HepG2 (cell line): Measurements from ENCODE around the gene SYVN1. TPM values are rescaled to one million over a fixed set of nuclear protein-coding genes. Genes with fewer than 3 reads are reported as not detected.
A peak's percentile ranks its signal among the peaks of the same experiment; 100 is the strongest.

Experiments used
- ARNTL ChIP-seq: sonication (generic); formaldehyde crosslinking; IDR thresholded peaks from 2 replicates; pipeline ENCODE4 v1.4.0; 2020; ENCODE audit warnings: mild to moderate bottlenecking, missing genetic modification reagents
- BRCA1 ChIP-seq: sonication (generic); formaldehyde crosslinking; IDR thresholded peaks from 2 replicates; pipeline ENCODE4 v1.4.0; 2020; ENCODE audit warnings: missing genetic modification reagents
- CREM ChIP-seq, 2 experiments: sonication (generic) in 1 of 2; formaldehyde crosslinking in 1 of 2; IDR thresholded peaks; 2 replicates each; pipeline versions ENCODE4 v1.4.0 to v1.6.1; 2016 to 2020; ENCODE audit warnings: antibody characterized with exemption in 1 of 2, mild to moderate bottlenecking in 1 of 2, missing genetic modification reagents in 1 of 2
- FOXO4 ChIP-seq: sonication (generic); formaldehyde crosslinking; conservative IDR thresholded peaks from 2 replicates; pipeline ENCODE4 v1.8.1; 2023; ENCODE audit warnings: missing genetic modification reagents
- HNRNPH1 ChIP-seq: fragments of 200-400 bp; formaldehyde crosslinking; optimal IDR thresholded peaks from 2 replicates; pipeline ENCODE3; 2017; ENCODE audit warnings: mild to moderate bottlenecking, low read depth, low read length
- HOXA3 ChIP-seq: sonication (generic); formaldehyde crosslinking; IDR thresholded peaks from 2 replicates; pipeline ENCODE4 v1.5.0; 2020; ENCODE audit warnings: missing genetic modification reagents
- IRF1 ChIP-seq: sonication (generic); formaldehyde crosslinking; IDR thresholded peaks from 2 replicates; pipeline ENCODE4 v1.4.0; 2020; ENCODE audit warnings: low read depth, mild to moderate bottlenecking, missing genetic modification reagents
- NCOA5 ChIP-seq: sonication (generic); formaldehyde crosslinking; IDR thresholded peaks from 2 replicates; pipeline ENCODE4 v1.4.0; 2020; ENCODE audit warnings: missing genetic modification reagents
- NFATC3 ChIP-seq: sonication (generic); formaldehyde crosslinking; IDR thresholded peaks from 2 replicates; pipeline ENCODE4 v1.5.1; 2020; ENCODE audit warnings: mild to moderate bottlenecking, missing genetic modification reagents
- TFAP4 ChIP-seq: sonication (generic); IDR thresholded peaks from 2 replicates; pipeline ENCODE4 v1.6.1; 2016; ENCODE audit warnings: low read depth, borderline replicate concordance
- TOE1 ChIP-seq: sonication (generic); formaldehyde crosslinking; IDR thresholded peaks from 2 replicates; pipeline ENCODE4 v1.4.0; 2020; ENCODE audit warnings: mild to moderate bottlenecking, missing genetic modification reagents
- ZKSCAN1 ChIP-seq: fragments of 150-350 bp; IDR thresholded peaks from 2 replicates; pipeline ENCODE4 v1.6.1; 2014; ENCODE audit warnings: low read length
- ZNF121 ChIP-seq: sonication (generic); formaldehyde crosslinking; IDR thresholded peaks from 2 replicates; pipeline ENCODE4 v1.5.0; 2020; ENCODE audit warnings: mild to moderate bottlenecking, missing genetic modification reagents
- ZNF205 ChIP-seq: IDR thresholded peaks from 2 replicates; pipeline ENCODE4 v1.6.1; 2018; ENCODE audit warnings: missing biosample characterization, missing genetic modification reagents
- ZNF343 ChIP-seq: sonication (generic); formaldehyde crosslinking; IDR thresholded peaks from 2 replicates; pipeline ENCODE4 v1.4.0; 2020; ENCODE audit warnings: mild to moderate bottlenecking, missing genetic modification reagents
- ZNF543 ChIP-seq: sonication (generic); formaldehyde crosslinking; IDR thresholded peaks from 2 replicates; pipeline ENCODE4 v1.4.0; 2020; ENCODE audit warnings: mild to moderate bottlenecking, missing genetic modification reagents
- ZNF639 ChIP-seq: conservative IDR thresholded peaks from 2 replicates; pipeline ENCODE4 v1.6.1; 2018; ENCODE audit warnings: missing genetic modification reagents
- ZNF687 ChIP-seq: sonication (generic); formaldehyde crosslinking; IDR thresholded peaks from 2 replicates; pipeline ENCODE4 v1.5.1; 2020; ENCODE audit warnings: mild to moderate bottlenecking, missing genetic modification reagents, moderate library complexity
- ZNF703 ChIP-seq: sonication (generic); formaldehyde crosslinking; IDR thresholded peaks from 2 replicates; pipeline ENCODE4 v1.5.1; 2020; ENCODE audit warnings: missing genetic modification reagents, mild to moderate bottlenecking, moderate library complexity, borderline replicate concordance
- ZSCAN25 ChIP-seq: sonication (generic); formaldehyde crosslinking; IDR thresholded peaks from 2 replicates; pipeline ENCODE4 v1.8.0; 2022; ENCODE audit warnings: mild to moderate bottlenecking, missing genetic modification reagents
- polyA plus RNA-seq, 8 experiments: library from polyadenylated mRNA; depleted of rRNA in 3 of 8; stranded (reverse) in 7 of 8; unstranded in 1 of 8; fragments of >200 nt; fragmentation: Illumina TruSeq in 4 of 8; extraction: Trizol in 4 of 8; gene quantifications; 2 replicates each; pipeline versions ENCODE4 v1.2.1 to v1.2.3, GENCODE V29; 2011 to 2016; ENCODE audit warnings: low read depth in 4 of 8, missing spikeins in 1 of 8, mixed read lengths in 1 of 8; ENCODE audit not compliant: insufficient read depth in 1 of 8
- total RNA-seq, 5 experiments: library from RNA; depleted of rRNA; stranded (reverse); fragments of >200 nt; fragmentation: Illumina TruSeq; extraction: Trizol; gene quantifications; 2 replicates each; pipeline ENCODE4 v1.2.3, GENCODE V29; 2016; ENCODE audit warnings: low read depth in 1 of 5

SYVN1 gene
- total and polyA plus RNA-seq, 2 of the 13 experiments (the other 11 are each of a cell fraction or from before 2014, with no cell fraction given): 10.3 to 22.5 TPM

GRCh38 chr11:65083834-65084597, 50.3 kb downstream of the SYVN1 start, which contains the start of the genes CDCA5 and ZFPL1 (continued):
- TF ChIP-seq ZNF639: peak; percentile 79; the same call in 1 of the 2 replicates
- TF ChIP-seq ZNF121 (CRISPR knock-in tag): no peak
- peak; percentile 98 for TF ChIP-seq HOXA3 (CRISPR knock-in tag)
- peak; percentile 75 for TF ChIP-seq ZNF205 (CRISPR knock-in tag)
- TF ChIP-seq ZKSCAN1: no peak
- TF ChIP-seq NFATC3 (CRISPR knock-in tag): no peak
- peak; percentile 98 for TF ChIP-seq CREM (IDR thresholded peaks at IDR 0.05)
- TF ChIP-seq CREM (CRISPR knock-in tag; IDR thresholded peaks at IDR 0.05): peak; percentile 90
- no peak for TF ChIP-seq ZNF703 (CRISPR knock-in tag)
- peak; percentile 26; the same call in 1 of the 2 replicates for TF ChIP-seq ARNTL (CRISPR knock-in tag)
- no peak for TF ChIP-seq HNRNPH1
- TF ChIP-seq TFAP4: no peak
- no peak; the same call in 1 of the 2 replicates for TF ChIP-seq ZSCAN25 (CRISPR knock-in tag)
- TF ChIP-seq FOXO4 (CRISPR knock-in tag): no peak
- 0 out of 2 replicates have a peak, but pooled peaks have one; percentile 48 for TF ChIP-seq BRCA1
- TF ChIP-seq TOE1: no peak
- peak; percentile 42; the same call in 1 of the 2 replicates for TF ChIP-seq ZNF343 (CRISPR knock-in tag)
- TF ChIP-seq ZNF543 (CRISPR knock-in tag): peak; percentile 91
- no peak for TF ChIP-seq IRF1 (CRISPR knock-in tag)
- no peak for TF ChIP-seq NCOA5
- TF ChIP-seq ZNF687 (CRISPR knock-in tag): peak; percentile 86
